PC-3 (cell line): Measurements from ENCODE around the gene PAX7. TPM values are rescaled to one million over a fixed set of nuclear protein-coding genes. Genes with fewer than 3 reads are reported as not detected.

Source experiments
- ATAC-seq: fragments of 200-7000 bp; cut with Tn5 transposase; 2 replicates; pipeline ENCODE4 v1.9.1; 2020; ENCODE audit warnings: mild to moderate bottlenecking, moderate library complexity
- BruUV-seq: library from RNA; stranded (reverse); fragments of 400-500 nt; replicated peaks from 2 replicates; lab custom pipeline; 2021; lab: Mats Ljungman, UMichigan
- CTCF ChIA-PET: fragments of 300-600 bp; sonication (Branson Sonifier 250); formaldehyde crosslinking; loops from one replicate; lab custom pipeline; 2022; ENCODE audit warnings: antibody characterized with exemption; lab: Charles Lee
- POLR2A ChIA-PET: fragments of 300-600 bp; sonication (Branson Sonifier 250); formaldehyde crosslinking; loops from one replicate; lab custom pipeline; 2022; ENCODE audit warnings: antibody characterized with exemption; ENCODE audit not compliant: unreplicated experiment; lab: Charles Lee
- DNase-seq: peaks from one replicate; pipeline ENCODE4 v3.0.0-alpha.2; 2015
- H2AFZ ChIP-seq: fragments of 300-600 bp; sonication (generic); 2 replicates; pipeline ENCODE4 v1.6.0; 2016; ENCODE audit warnings: antibody characterized with exemption, low read length
- H3F3A ChIP-seq: fragments of 300-600 bp; sonication (generic); one replicate; pipeline ENCODE4 v1.6.0; 2017; ENCODE audit warnings: antibody characterized with exemption, low read length, control low read depth, mild to moderate bottlenecking; ENCODE audit not compliant: unreplicated experiment
- H3K27ac ChIP-seq: fragments of 300-600 bp; sonication (generic); 2 replicates; pipeline ENCODE4 v1.5.1; 2016; ENCODE audit warnings: mild to moderate bottlenecking, low read length
- H3K27me3 ChIP-seq: fragments of 300-600 bp; sonication (generic); 2 replicates; pipeline ENCODE4 v1.6.1; 2016; ENCODE audit warnings: low read length, mixed read lengths
- H3K36me3 ChIP-seq: fragments of 300-600 bp; sonication (generic); 2 replicates; pipeline ENCODE4 v1.6.1; 2016; ENCODE audit warnings: low read depth, mixed run types, low read length, mixed read lengths
- H3K4me1 ChIP-seq: fragments of 300-600 bp; sonication (generic); 2 replicates; pipeline ENCODE4 v1.5.1; 2016; ENCODE audit warnings: low read length; ENCODE audit not compliant: insufficient read depth
- H3K4me2 ChIP-seq: fragments of 300-600 bp; sonication (generic); 2 replicates; pipeline ENCODE4 v1.6.0; 2016; ENCODE audit warnings: low read length
- H3K4me3 ChIP-seq: fragments of 300-600 bp; sonication (generic); 2 replicates; pipeline ENCODE4 v1.5.1; 2016; ENCODE audit warnings: mild to moderate bottlenecking, low read length, mixed read lengths
- H3K79me2 ChIP-seq: fragments of 300-600 bp; sonication (generic); 2 replicates; pipeline ENCODE4 v1.6.1; 2017; ENCODE audit warnings: low read length, mixed read lengths
- H3K9ac ChIP-seq: fragments of 300-600 bp; sonication (generic); 2 replicates; pipeline ENCODE4 v1.6.0; 2016; ENCODE audit warnings: mild to moderate bottlenecking, low read length
- H3K9me2 ChIP-seq: fragments of 300-600 bp; sonication (generic); replicated peaks from 2 replicates; pipeline ENCODE4 v1.6.1; 2016; ENCODE audit warnings: mixed run types, low read length, mixed read lengths
- H3K9me3 ChIP-seq: fragments of 300-600 bp; sonication (generic); 2 replicates; pipeline ENCODE4 v1.6.1; 2016; ENCODE audit warnings: low read length, mixed read lengths
- H4K20me1 ChIP-seq: fragments of 300-600 bp; sonication (generic); 2 replicates; pipeline ENCODE4 v1.6.1; 2016; ENCODE audit warnings: low read length, mixed read lengths
- EZH2 ChIP-seq: fragments of 300-600 bp; sonication (generic); IDR thresholded peaks from one replicate; pipeline ENCODE4 v1.6.1; 2017; ENCODE audit warnings: antibody characterized with exemption, mild to moderate bottlenecking, low read length; ENCODE audit not compliant: unreplicated experiment
- EZH2phosphoT487 ChIP-seq: fragments of 300-600 bp; sonication (generic); IDR thresholded peaks from 2 replicates; pipeline ENCODE4 v1.6.1; 2018; ENCODE audit warnings: mild to moderate bottlenecking, antibody characterized with exemption, low read length, borderline replicate concordance
- intact Hi-C: fragments of 100-400 bp; cut with micrococcal nuclease; formaldehyde crosslinking; loops from 2 replicates; pipeline ENCODE4 v1.9.0; 2023
- total RNA-seq: library from RNA; depleted of rRNA; stranded (reverse); fragments of >200 nt; gene quantifications from 2 replicates; pipeline ENCODE4 v1.2.3, GENCODE V29; 2014
- TF ChIP-seq, protein P1 (sequence below): fragments of 300-600 bp; sonication (generic); conservative IDR thresholded peaks from 2 replicates; pipeline ENCODE4 v1.5.1; 2017; ENCODE audit warnings: antibody characterized with exemption, low read depth, mild to moderate bottlenecking, low read length

Gene PAX7
- total RNA-seq, 1 experiment from 2014 or later, result not detected

DNA sequence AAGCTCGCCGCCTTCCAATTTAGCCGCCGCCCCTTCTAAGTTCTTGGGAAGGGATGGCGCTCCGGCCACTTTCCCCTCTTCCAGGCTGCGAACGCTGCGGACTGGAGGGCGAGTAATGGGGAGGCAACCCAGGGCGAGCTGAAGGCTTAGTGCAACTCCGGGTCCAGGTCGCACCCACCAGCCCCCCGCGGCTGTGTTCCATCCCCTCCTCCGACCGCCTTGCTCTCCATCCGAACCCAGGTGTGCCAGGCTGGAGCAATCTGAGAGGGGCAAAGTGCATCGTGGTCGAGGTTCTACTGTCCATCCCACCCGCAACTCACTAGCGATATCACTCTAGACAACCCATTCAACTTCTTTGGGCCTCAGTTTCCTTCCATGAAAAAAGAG is 13.4 kb downstream of the PAX7 start:
- CTCF ChIA-PET, result no interaction called here
- Histone ChIP-seq H3K9ac (no peak overlapping the region), H3K4me3 (peak overlapping the region; percentile 58; the same call in 1 of the 2 replicates)

DNA sequence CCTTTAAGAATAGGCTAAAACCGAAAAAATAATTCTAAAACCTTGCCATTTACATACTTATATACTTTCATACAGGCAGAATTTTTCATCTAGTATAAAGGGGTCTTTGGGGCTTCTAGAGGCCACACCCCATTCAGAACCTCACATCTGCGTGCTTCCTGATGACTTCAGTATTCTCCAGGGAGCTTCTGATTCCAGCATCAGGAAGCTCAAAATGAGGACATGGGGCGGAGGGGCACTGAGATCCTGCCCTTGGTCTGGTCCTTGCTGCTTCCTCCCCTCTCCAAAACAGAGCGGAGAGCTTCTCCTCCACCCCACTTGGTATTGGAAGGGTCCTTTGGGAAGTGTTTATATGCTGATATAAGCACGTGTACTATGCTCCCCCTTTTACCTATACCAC is 13.8 kb downstream of the PAX7 start:
- intact Hi-C loops, result loop anchor here (5.0 kb wide), 1 partner anchor 38 kb away; no protein-coding TSS in a partner anchor
- H2AFZ ChIP-seq, result no peak overlapping the region
- H3K36me3 ChIP-seq, result no peaks in the 10 kb centered on the region
- H3K4me3 ChIP-seq, result no peak overlapping the region
- H3K9me3 ChIP-seq, result no peaks in the 10 kb centered on the region
- H3K4me2 ChIP-seq, result no peak overlapping the region
- H3K27me3 ChIP-seq, result peaks cover 94% of the 10 kb centered on the region
- H4K20me1 ChIP-seq, result no peaks in the 10 kb centered on the region
- no peak overlapping the region for H3K9ac ChIP-seq
- POLR2A ChIA-PET, result no interaction called here
- CTCF ChIA-PET, result no interaction called here
- no peaks in the 10 kb centered on the region for H3F3A ChIP-seq
- H3K9me2 ChIP-seq, result no peaks in the 10 kb centered on the region
- no peak for TF ChIP-seq EZH2phosphoT487
- TF ChIP-seq, protein P1, sequence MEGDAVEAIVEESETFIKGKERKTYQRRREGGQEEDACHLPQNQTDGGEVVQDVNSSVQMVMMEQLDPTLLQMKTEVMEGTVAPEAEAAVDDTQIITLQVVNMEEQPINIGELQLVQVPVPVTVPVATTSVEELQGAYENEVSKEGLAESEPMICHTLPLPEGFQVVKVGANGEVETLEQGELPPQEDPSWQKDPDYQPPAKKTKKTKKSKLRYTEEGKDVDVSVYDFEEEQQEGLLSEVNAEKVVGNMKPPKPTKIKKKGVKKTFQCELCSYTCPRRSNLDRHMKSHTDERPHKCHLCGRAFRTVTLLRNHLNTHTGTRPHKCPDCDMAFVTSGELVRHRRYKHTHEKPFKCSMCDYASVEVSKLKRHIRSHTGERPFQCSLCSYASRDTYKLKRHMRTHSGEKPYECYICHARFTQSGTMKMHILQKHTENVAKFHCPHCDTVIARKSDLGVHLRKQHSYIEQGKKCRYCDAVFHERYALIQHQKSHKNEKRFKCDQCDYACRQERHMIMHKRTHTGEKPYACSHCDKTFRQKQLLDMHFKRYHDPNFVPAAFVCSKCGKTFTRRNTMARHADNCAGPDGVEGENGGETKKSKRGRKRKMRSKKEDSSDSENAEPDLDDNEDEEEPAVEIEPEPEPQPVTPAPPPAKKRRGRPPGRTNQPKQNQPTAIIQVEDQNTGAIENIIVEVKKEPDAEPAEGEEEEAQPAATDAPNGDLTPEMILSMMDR, result no peak
- TF ChIP-seq EZH2, result no peak
- no TSS peak for BruUV-seq
- no peaks in the 10 kb centered on the region for H3K79me2 ChIP-seq
- no peak for ATAC-seq
- H3K4me1 ChIP-seq, result no peaks in the 10 kb centered on the region
- H3K27ac ChIP-seq, result no peak overlapping the region
- DNase-seq, result no peak

More for the DNA sequence above, 13.4 kb downstream of the PAX7 start:
- H3K36me3 ChIP-seq, result no peaks in the 10 kb centered on the region
- POLR2A ChIA-PET, result no interaction called here
- ATAC-seq (no peak), DNase-seq (no peak)
- no peaks in the 10 kb centered on the region for H3K79me2 ChIP-seq
- H3K9me2 ChIP-seq, result no peaks in the 10 kb centered on the region
- H2AFZ ChIP-seq, result no peak overlapping the region
- no peaks in the 10 kb centered on the region for H3K9me3 ChIP-seq
- intact Hi-C loops, result loop anchor here (5.0 kb wide), 1 partner anchor 38 kb away; no protein-coding TSS in a partner anchor
- H3K4me2 ChIP-seq, result peak overlapping the region; percentile 78
- no peak overlapping the region for H3K27ac ChIP-seq
- H3K4me1 ChIP-seq, result no peaks in the 10 kb centered on the region
- no peak for TF ChIP-seq EZH2phosphoT487
- no peak for TF ChIP-seq EZH2
- TF ChIP-seq, protein P1, result no peak
- H4K20me1 ChIP-seq, result no peaks in the 10 kb centered on the region
- H3F3A ChIP-seq, result no peaks in the 10 kb centered on the region
- peaks cover 97% of the 10 kb centered on the region for H3K27me3 ChIP-seq
- no TSS peak for BruUV-seq

DNA sequence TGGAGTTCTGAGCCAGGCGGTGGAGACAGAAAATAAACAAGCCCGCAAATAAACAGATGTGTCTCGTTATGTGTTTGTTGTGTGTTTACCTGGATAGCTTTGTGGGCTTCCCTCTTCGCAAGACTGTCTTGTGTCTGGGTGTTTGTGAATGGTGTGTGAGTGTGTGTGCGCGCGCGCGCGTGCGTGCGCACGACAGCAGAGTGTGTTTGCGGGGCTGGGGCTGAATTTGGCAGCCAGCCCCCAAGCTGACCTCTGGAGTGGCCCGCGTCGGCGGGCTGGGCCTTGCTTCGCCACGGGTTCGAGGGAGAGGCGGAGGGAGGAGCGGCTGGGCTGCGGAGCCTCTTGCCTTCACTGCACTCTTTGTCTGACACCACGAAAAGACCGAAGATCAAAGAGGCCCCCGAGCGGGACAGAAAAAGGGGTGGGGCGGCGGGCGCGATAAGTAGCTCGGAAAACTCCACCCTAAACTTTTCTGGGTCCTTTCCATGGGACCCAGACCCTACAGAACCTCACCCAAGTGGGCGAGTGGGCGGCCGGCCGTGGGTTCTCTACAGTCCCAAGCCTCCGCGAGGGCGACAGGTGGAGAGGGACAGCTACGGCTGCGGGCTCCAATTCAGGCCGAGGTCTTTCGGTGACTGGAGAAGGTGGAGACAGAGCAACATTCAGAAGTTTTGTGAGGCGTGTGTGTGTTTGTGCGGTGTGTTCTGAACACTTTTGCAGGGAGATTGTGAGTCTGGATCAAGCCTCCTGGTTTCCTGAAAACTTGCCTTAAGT is 14.5 kb downstream of the PAX7 start:
- CTCF ChIA-PET, result no interaction called here
- H3K9me2 ChIP-seq, result no peaks in the 10 kb centered on the region
- no peak overlapping the region for H3K9ac ChIP-seq
- peaks cover 89% of the 10 kb centered on the region for H3K27me3 ChIP-seq
- H3F3A ChIP-seq, result no peaks in the 10 kb centered on the region
- no peaks in the 10 kb centered on the region for H3K36me3 ChIP-seq
- H3K27ac ChIP-seq, result no peak overlapping the region
- POLR2A ChIA-PET, result no interaction called here
- H4K20me1 ChIP-seq, result no peaks in the 10 kb centered on the region
- intact Hi-C loops, result loop anchor here (5.0 kb wide), 1 partner anchor 37 kb away; no protein-coding TSS in a partner anchor
- no peaks in the 10 kb centered on the region for H3K9me3 ChIP-seq
- H2AFZ ChIP-seq, result no peak overlapping the region
- no peaks in the 10 kb centered on the region for H3K79me2 ChIP-seq
- no peaks in the 10 kb centered on the region for H3K4me1 ChIP-seq
- H3K4me3 ChIP-seq, result no peak overlapping the region
- TF ChIP-seq EZH2phosphoT487 (no peak), EZH2 (no peak)
- TF ChIP-seq, protein P1, result no peak
- no peak overlapping the region for H3K4me2 ChIP-seq
- no TSS peak for BruUV-seq
- DNase-seq, result no peak
- ATAC-seq, result no peak
